BJ (cell line): Measurements from ENCODE around the gene AQP6. TPM values are rescaled to one million over a fixed set of nuclear protein-coding genes. Genes with fewer than 3 reads are reported as not detected.

Experiments
- CTCF ChIA-PET: fragments of 350-600 bp; formaldehyde crosslinking; extraction: SDS; loops from one replicate; lab custom pipeline; 2021; ENCODE audit warnings: antibody characterized with exemption, inconsistent platforms; lab: Yijun Ruan, JAX
- POLR2A ChIA-PET: fragments of 300-600 bp; sonication (Branson Sonifier 250); formaldehyde crosslinking; extraction: SDS; loops from one replicate; lab custom pipeline; 2021; ENCODE audit warnings: antibody characterized with exemption; lab: Charles Lee
- DNase-seq: peaks from one replicate; pipeline ENCODE4 v3.0.0-alpha.2; 2011; ENCODE audit warnings: low read depth
- H3K27me3 ChIP-seq: 2 replicates; pipeline ENCODE4 v1.6.0; 2011; ENCODE audit warnings: low read length; ENCODE audit not compliant: control insufficient read depth, insufficient read depth
- H3K36me3 ChIP-seq: 2 replicates; pipeline ENCODE4 v1.5.1; 2011; ENCODE audit warnings: low read length; ENCODE audit not compliant: control insufficient read depth, insufficient read depth
- H3K4me3 ChIP-seq: 2 replicates; pipeline ENCODE4 v1.5.1; 2011; ENCODE audit warnings: low read depth, mild to moderate bottlenecking, control low read depth, low read length
- CTCF ChIP-seq: IDR thresholded peaks from 2 replicates; pipeline ENCODE4 v1.5.1; 2011; ENCODE audit warnings: low read depth, mild to moderate bottlenecking, control low read depth, inconsistent platforms, low read length, moderate library complexity; ENCODE audit not compliant: insufficient read depth
- polyA plus RNA-seq: library from polyadenylated mRNA; depleted of rRNA; stranded (reverse); fragments of >200 nt; gene quantifications from 2 replicates; pipeline ENCODE4 v1.2.3, GENCODE V29; 2011

AQP6 gene
- polyA plus RNA-seq, 1 experiment = not detected

GRCh38 chr12:49974231-49974675 is 1.5 kb downstream of the AQP6 start:
- Histone ChIP-seq H3K4me3 (no peak overlapping the region), H3K36me3 (no peaks in the 10 kb centered on the region), H3K27me3 (peaks cover 14% of the 10 kb centered on the region)
- POLR2A ChIA-PET = no interaction called here
- no peak for DNase-seq
- TF ChIP-seq CTCF = peak; percentile 76
- CTCF ChIA-PET = interaction anchor here (0.6 to 20.0 kb wide), 24 partner anchors 9 to 346 kb away, joined by 3 to 578 read pairs (median 4); partner anchors contain the start of gene ASIC1

GRCh38 chr12:49974677-49975317 is 2.0 kb downstream of the AQP6 start:
- POLR2A ChIA-PET = no interaction called here
- CTCF ChIA-PET = interaction anchor here (0.6 to 20.0 kb wide), 23 partner anchors 8 to 346 kb away, joined by 3 to 578 read pairs (median 4); partner anchors contain the start of gene ASIC1

GRCh38 chr12:49975318-49975761 is 2.6 kb downstream of the AQP6 start:
- POLR2A ChIA-PET = no interaction called here
- CTCF ChIA-PET = interaction anchor here (0.9 to 20.0 kb wide), 13 partner anchors 8 to 92 kb away, joined by 3 to 578 read pairs (median 8); partner anchors contain the start of gene ASIC1

More at GRCh38 chr12:49974677-49975317, 2.0 kb downstream of the AQP6 start:
- TF ChIP-seq CTCF = no peak
- Histone ChIP-seq H3K36me3 (no peaks in the 10 kb centered on the region), H3K27me3 (peaks cover 8% of the 10 kb centered on the region), H3K4me3 (no peak overlapping the region)
- no peak for DNase-seq

GRCh38 chr12:49976557-49976956 is 3.8 kb downstream of the AQP6 start:
- ChIA-PET CTCF (interaction anchor here (1.1 to 20.0 kb wide), 5 partner anchors 10 to 91 kb away, joined by 4 to 578 read pairs (median 77); partner anchors contain the start of gene ASIC1), POLR2A (no interaction called here)

More at GRCh38 chr12:49975318-49975761, 2.6 kb downstream of the AQP6 start:
- Histone ChIP-seq H3K4me3 (no peak overlapping the region), H3K36me3 (no peaks in the 10 kb centered on the region), H3K27me3 (peaks cover 6% of the 10 kb centered on the region; the same call in 1 of the 2 replicates)
- no peak for DNase-seq
- TF ChIP-seq CTCF = no peak

More at GRCh38 chr12:49976557-49976956, 3.8 kb downstream of the AQP6 start:
- DNase-seq = no peak
- no peaks in the 10 kb centered on the region for H3K27me3 ChIP-seq
- TF ChIP-seq CTCF = no peak
- H3K36me3 ChIP-seq = no peaks in the 10 kb centered on the region
- H3K4me3 ChIP-seq = no peak overlapping the region
